Subcutaneous adipose tissue (tissue), 4 donors: ENCODE results near the gene DUS1L. TPM values are rescaled to one million over a fixed set of nuclear protein-coding genes. Genes with fewer than 3 reads are reported as not detected.

Source experiments
- total RNA-seq, 4 donors: library from RNA; depleted of rRNA; stranded (reverse); fragments of >200 nt; gene quantifications; one replicate each; pipeline ENCODE4 v1.1.0, GENCODE V29; 2016
- TF ChIP-seq, protein P1 (sequence below): fragments of 450-650 bp; IDR thresholded peaks from one replicate; pipeline ENCODE4 v1.5.1; 2016; ENCODE audit warnings: low read depth, mild to moderate bottlenecking, control low read depth, antibody characterized with exemption, moderate library complexity

DUS1L gene
- total RNA-seq, 4 donors from 2014 or later = 45.0 to 147 (median 52.3) TPM

DNA sequence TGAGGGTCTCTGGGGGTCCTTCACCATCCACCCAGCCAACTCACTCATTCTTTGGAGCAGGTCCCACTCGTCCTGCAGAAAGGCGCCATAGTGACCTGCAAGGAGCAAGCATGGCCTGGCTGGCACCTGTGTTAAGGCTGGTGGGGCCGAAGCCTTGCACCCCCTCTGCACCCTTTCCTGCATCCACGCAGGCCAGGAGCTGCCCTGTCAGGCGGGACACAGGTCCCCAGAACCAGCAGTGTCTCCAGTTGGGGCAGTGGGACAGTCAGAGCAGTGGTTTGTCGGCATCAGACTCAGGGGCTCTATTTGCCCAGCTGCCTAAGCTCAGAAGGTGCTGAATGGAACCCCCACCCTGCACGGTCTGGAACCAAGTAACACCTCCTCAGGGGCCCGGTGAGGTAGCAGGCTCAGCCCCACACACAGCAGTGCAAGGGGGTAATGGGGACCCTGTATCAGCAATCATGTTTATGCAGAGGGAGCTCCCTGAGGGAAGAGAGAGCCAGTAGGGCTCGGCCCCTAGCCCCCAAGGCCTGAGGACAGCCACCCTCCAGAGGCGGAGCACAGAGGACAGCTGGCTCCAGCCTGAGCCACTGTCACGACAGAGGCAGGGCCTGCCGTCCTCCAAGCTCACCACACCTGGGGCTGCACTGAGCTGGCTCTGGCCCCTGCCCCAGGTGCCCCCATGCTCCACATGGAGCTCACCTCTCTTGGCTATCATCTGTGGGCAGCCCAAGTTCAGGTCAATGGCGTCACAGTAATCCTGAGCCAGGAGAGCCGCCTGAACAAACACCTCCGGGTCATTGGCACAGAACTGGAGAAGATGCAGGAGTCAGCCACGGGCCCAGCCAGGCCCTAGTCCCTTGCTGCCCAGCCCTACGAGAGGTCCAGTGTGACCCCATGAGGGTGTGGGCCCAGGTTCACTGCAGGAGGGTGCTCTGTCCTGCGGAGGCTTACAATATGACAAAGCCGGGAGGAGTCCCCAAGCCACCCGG lies 1.9 kb downstream of the DUS1L start:
- TF ChIP-seq, protein P1, sequence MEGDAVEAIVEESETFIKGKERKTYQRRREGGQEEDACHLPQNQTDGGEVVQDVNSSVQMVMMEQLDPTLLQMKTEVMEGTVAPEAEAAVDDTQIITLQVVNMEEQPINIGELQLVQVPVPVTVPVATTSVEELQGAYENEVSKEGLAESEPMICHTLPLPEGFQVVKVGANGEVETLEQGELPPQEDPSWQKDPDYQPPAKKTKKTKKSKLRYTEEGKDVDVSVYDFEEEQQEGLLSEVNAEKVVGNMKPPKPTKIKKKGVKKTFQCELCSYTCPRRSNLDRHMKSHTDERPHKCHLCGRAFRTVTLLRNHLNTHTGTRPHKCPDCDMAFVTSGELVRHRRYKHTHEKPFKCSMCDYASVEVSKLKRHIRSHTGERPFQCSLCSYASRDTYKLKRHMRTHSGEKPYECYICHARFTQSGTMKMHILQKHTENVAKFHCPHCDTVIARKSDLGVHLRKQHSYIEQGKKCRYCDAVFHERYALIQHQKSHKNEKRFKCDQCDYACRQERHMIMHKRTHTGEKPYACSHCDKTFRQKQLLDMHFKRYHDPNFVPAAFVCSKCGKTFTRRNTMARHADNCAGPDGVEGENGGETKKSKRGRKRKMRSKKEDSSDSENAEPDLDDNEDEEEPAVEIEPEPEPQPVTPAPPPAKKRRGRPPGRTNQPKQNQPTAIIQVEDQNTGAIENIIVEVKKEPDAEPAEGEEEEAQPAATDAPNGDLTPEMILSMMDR = no peak

DNA sequence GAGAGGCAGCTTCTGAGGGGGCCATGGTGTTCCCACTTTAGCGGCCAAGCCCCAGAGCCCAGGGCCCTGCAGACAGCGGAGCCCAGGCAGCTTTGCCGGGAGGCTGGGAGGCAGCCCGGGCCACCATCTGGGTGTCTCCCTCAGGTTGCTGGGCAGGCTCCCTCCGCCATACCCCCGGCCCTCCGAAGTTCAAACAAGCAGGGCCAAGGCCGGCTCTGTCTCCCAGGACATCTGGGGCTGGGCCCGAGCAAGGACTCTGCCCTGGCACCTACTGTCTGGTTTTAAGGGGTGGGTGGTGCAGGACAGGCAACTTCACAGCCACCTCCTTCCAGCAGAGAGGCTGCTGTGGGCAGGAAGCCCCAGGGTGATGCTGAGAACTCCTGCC lies 2.6 kb downstream of the DUS1L start:
- TF ChIP-seq, protein P1 = no peak

DNA sequence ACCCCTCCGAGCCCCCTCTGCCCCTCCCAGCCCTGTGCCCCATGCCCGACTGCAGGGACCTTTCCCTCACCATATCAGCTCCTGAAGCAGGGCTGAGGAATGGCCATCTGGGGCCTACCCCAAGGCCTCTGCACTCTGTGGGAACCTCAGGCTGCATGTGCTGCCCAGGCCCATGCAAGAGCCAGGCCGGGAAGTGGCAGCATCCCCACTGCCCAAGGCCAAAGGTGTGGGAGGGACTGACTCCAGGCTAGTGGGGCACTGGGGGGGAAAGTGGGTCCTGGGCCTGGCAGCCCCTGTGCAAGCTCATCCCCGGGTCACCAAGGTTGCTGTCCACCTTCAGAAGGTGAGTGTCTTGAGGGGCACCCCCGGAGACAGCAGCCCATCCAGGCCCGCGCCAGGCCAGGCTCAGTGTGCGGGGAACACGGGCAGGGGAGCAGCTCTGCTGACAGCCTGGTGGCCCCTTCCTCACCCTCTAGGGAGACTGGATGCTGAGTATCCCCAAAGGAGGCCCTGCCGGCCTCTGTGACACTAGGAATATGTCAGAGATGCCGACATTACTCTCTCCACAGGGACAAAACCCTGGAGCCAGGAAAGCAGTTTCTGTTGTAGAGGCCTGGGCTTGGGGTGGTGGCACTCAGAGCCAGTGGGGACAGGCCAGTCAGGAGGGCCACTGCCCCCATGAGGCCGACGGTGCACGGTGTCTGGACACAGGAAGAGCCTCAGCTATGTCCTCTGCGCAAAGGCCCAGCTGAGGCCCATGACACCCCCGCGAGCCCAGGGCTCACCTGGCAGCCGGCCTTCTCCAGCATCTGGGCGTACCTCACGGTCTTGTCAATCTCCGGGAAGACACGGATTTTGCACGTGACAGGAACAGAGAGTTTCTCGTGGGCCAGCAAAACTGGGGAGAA lies 3.3 kb downstream of the DUS1L start:
- TF ChIP-seq, protein P1 = no peak

DNA sequence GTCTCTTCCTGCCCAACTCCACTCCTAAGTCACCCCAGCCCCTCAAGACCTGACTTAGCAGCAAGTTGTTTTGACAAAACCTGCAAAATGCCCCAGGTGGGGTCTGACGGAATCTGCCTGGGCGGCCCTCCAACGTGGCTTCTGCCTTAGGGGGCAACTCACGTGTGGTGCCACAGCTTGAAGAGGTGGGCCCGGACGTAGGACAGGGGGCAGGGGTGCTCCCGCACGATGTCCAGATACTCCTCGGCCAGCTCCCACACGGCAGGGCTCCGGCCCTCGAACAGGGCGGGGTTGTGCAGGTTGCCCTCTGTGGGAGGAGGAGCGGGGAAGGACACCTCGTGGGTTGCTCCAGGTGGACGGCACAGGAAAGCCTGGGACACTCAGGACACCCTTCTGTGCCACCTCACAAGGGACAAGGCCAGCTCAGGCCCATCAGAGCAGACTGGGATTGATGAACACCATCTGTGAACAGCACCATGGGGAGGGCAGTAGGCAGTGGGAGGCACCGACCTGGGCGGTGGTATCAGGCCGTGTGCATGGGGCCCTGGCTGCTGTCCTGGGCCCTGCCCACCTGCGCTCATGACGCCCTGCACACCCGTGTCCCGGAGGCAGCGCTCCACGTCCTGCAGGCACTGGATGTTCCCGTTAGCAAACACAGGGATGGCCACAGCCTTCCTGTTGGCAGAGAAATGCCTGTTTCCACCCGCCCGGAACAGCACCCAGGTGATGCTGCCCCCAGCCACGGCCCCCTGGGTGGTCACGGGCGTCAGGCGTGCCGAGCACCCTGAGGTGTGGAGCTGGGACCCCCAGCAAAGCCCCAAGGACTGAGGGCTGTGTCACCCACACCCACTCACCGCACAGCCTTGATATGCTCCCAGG lies 4.3 kb downstream of the DUS1L start:
- TF ChIP-seq, protein P1 = no peak

DNA sequence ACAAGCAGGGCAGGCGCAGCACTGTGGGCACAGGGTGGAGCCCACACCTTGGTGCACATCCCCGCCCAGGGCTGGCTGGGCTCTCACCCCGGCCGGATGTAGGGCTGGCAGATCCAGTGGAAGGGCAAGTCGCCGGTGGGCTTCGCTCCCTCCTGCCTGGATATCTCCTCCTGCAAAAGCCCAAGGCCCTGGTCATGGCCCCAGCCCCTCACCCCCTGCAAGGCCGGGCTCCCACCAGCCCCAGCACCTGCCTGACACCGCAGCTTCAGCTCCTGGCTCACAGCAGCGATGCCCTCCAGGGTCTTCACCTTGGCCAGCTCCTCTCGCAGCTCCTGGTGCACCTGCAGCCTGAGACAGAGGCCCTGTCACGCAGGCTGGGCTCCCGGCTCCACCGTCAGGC lies 5.0 kb downstream of the DUS1L start:
- TF ChIP-seq, protein P1 = no peak

DNA sequence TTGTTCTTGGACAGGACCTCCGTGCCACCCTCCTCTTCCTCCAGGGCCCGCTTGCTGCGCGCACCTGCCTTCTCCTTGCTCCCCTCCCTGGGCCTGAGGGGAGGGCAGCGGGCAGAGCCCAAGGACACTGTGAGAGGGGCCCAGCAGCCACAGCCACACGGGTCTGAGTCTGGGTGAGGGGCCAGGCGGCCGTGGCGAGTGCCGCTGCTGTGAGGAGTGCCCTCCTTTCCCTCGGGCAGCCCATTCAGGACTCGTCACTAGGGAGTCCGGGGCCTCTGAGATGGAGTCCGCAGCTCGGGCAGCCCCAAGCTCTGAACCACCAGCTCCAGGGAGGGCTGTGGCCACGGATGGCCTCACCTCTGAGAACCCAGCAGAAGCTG lies 5.6 kb downstream of the DUS1L start:
- TF ChIP-seq, protein P1 = no peak
